Mesendoderm (in vitro differentiated cells): ENCODE data around the gene ETFA.

Experiments used
- DNase-seq: peaks from one replicate; pipeline ENCODE4 v3.0.0; 2013
- H2AK5ac ChIP-seq: 2 replicates; pipeline ENCODE4 v1.6.1; 2013; ENCODE audit warnings: low read length, inconsistent platforms
- H2BK120ac ChIP-seq: 2 replicates; pipeline ENCODE4 v1.6.1; 2013; ENCODE audit warnings: low read depth, mild to moderate bottlenecking, low read length, moderate library complexity, mixed read lengths
- H2BK15ac ChIP-seq: replicated peaks from 2 replicates; pipeline ENCODE4 v1.6.1; 2013; ENCODE audit warnings: low read depth, mild to moderate bottlenecking, moderate library complexity
- H2BK5ac ChIP-seq: 2 replicates; pipeline ENCODE4 v1.6.1; 2013; ENCODE audit warnings: low read length, inconsistent platforms
- H3K18ac ChIP-seq: 2 replicates; pipeline ENCODE4 v1.6.1; 2013; ENCODE audit warnings: mild to moderate bottlenecking, low read length, mixed read lengths
- H3K23ac ChIP-seq: one replicate; pipeline ENCODE4 v1.6.1; 2013; ENCODE audit warnings: low read length
- H3K27ac ChIP-seq: 2 replicates; pipeline ENCODE4 v1.5.1; 2013; ENCODE audit warnings: low read depth, mild to moderate bottlenecking, inconsistent platforms, low read length, moderate library complexity
- H3K27me3 ChIP-seq: 2 replicates; pipeline ENCODE4 v1.6.1; 2013; ENCODE audit warnings: low read length, control low read depth, mild to moderate bottlenecking, inconsistent platforms; ENCODE audit not compliant: insufficient read depth, poor library complexity
- H3K36me3 ChIP-seq: 2 replicates; pipeline ENCODE4 v1.6.1; 2013; ENCODE audit warnings: low read length, inconsistent platforms; ENCODE audit not compliant: control insufficient read depth, insufficient read depth
- H3K4ac ChIP-seq: one replicate; pipeline ENCODE4 v1.6.1; 2013; ENCODE audit warnings: low read depth, mild to moderate bottlenecking, low read length, moderate library complexity
- H3K4me1 ChIP-seq: 2 replicates; pipeline ENCODE4 v1.6.1; 2013; ENCODE audit warnings: low read depth, low read length, inconsistent platforms; ENCODE audit not compliant: control insufficient read depth
- H3K4me2 ChIP-seq: 2 replicates; pipeline ENCODE4 v1.6.1; 2013; ENCODE audit warnings: low read length
- H3K4me3 ChIP-seq: 2 replicates; pipeline ENCODE4 v1.5.1; 2013; ENCODE audit warnings: mild to moderate bottlenecking, low read length
- H3K56ac ChIP-seq: one replicate; pipeline ENCODE4 v1.6.1; 2013; ENCODE audit warnings: low read length
- H3K79me1 ChIP-seq: 2 replicates; pipeline ENCODE4 v1.6.1; 2013; ENCODE audit warnings: low read length, inconsistent platforms
- H3K79me2 ChIP-seq: 2 replicates; pipeline ENCODE4 v1.6.1; 2013; ENCODE audit warnings: mild to moderate bottlenecking, low read length; ENCODE audit not compliant: control insufficient read depth, insufficient read depth
- H3K9ac ChIP-seq: 2 replicates; pipeline ENCODE4 v1.6.1; 2013; ENCODE audit warnings: low read length, inconsistent platforms
- H4K5ac ChIP-seq: one replicate; pipeline ENCODE4 v1.6.1; 2013; ENCODE audit warnings: low read length
- H4K8ac ChIP-seq: one replicate; pipeline ENCODE4 v1.6.1; 2013; ENCODE audit warnings: low read depth, mild to moderate bottlenecking, control low read depth, low read length, moderate library complexity
- WGBS: extraction: QIAGEN DNeasy Blood & Tissue Kit; methylation state at CpG from one replicate; pipeline ENCODE4 v1.1.7; 2013; ENCODE audit warnings: low lambda C conversion rate, missing lambda C conversion rate; ENCODE audit not compliant: insufficient coverage; ENCODE audit errors: extremely low coverage; 5-methylcytosine and 5-hydroxymethylcytosine counted together

Gene ETFA

DNA sequence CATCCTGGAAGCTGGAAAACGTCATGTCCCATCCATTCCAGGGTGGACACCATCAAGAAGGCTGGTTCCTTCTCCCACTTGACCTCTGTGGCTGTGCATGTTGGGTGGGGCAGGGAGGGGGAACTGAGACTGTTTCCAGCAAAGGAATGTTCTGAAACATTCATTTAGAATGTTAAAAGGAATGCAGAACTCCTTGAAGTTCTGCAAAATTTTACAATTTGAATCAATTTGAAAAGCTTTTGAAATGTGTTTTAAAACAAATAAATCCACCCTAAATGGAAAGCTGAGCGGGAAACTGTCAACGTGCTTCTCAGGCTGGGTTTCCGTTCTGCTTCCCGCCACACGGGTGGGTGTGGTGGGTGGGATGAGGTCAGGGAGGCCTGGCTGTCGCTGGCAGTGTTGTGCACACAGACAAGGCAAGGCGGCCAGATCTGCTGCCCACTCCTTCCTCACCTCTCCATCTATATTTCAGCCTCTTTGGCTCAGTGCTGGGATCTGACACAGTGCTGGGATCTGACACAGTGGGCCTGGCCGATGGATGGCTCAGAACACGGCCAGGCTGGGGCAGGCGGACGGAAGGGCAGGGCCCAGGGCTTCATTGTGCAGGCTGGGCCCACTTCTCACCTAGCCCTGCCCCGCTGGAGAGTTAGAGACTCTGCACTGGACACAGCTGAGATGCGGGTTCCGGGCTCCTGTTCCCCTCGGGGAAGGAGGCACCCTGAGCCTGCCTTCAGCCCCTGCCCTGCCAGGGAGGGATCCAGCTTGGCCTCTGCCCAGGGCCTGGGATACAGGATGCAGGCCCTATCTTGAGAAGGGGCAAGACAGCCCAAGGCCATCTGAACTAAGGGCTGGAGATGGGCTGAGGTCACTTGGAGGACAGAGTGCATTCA, 141.1 kb downstream of the ETFA start:
- H3K9ac ChIP-seq = no peak overlapping the region
- H4K5ac ChIP-seq = no peak overlapping the region
- no peak overlapping the region for H2BK5ac ChIP-seq
- no peak overlapping the region for H2AK5ac ChIP-seq
- H2BK120ac ChIP-seq = no peak overlapping the region
- H3K27ac ChIP-seq = no peak overlapping the region
- H3K56ac ChIP-seq = no peak overlapping the region
- no peaks in the 10 kb centered on the region for H3K4me1 ChIP-seq
- no peak overlapping the region for H3K4me3 ChIP-seq
- H3K23ac ChIP-seq = no peak overlapping the region
- H4K8ac ChIP-seq = no peak overlapping the region
- no peak for DNase-seq
- H3K36me3 ChIP-seq = no peaks in the 10 kb centered on the region
- no peak overlapping the region for H3K18ac ChIP-seq
- no peak overlapping the region for H3K4me2 ChIP-seq
- no peaks in the 10 kb centered on the region for H3K27me3 ChIP-seq
- no peak overlapping the region for H2BK15ac ChIP-seq
- H3K79me1 ChIP-seq = no peaks in the 10 kb centered on the region
- WGBS = no CpG with 5 or more reads among the region's 16 CpGs
- H3K79me2 ChIP-seq = no peaks in the 10 kb centered on the region
- no peak overlapping the region for H3K4ac ChIP-seq

GRCh38 chr15:76169018-76169417, 142.3 kb downstream of the ETFA start:
- H3K9ac ChIP-seq = no peak overlapping the region
- H3K4me3 ChIP-seq = no peak overlapping the region
- no peak overlapping the region for H3K4me2 ChIP-seq
- H2BK15ac ChIP-seq = no peak overlapping the region
- H3K23ac ChIP-seq = no peak overlapping the region
- no peak overlapping the region for H2BK120ac ChIP-seq
- no peak overlapping the region for H4K5ac ChIP-seq
- H2AK5ac ChIP-seq = no peak overlapping the region
- no peaks in the 10 kb centered on the region for H3K27me3 ChIP-seq
- H3K4ac ChIP-seq = no peak overlapping the region
- no peaks in the 10 kb centered on the region for H3K79me2 ChIP-seq
- no peaks in the 10 kb centered on the region for H3K79me1 ChIP-seq
- no peak overlapping the region for H2BK5ac ChIP-seq
- H3K27ac ChIP-seq = no peak overlapping the region
- WGBS = no CpG with 5 or more reads among the region's 4 CpGs
- no peak overlapping the region for H3K56ac ChIP-seq
- peak; percentile 57 for DNase-seq
- H3K18ac ChIP-seq = no peak overlapping the region
- no peaks in the 10 kb centered on the region for H3K36me3 ChIP-seq
- H3K4me1 ChIP-seq = no peaks in the 10 kb centered on the region
- H4K8ac ChIP-seq = no peak overlapping the region

DNA sequence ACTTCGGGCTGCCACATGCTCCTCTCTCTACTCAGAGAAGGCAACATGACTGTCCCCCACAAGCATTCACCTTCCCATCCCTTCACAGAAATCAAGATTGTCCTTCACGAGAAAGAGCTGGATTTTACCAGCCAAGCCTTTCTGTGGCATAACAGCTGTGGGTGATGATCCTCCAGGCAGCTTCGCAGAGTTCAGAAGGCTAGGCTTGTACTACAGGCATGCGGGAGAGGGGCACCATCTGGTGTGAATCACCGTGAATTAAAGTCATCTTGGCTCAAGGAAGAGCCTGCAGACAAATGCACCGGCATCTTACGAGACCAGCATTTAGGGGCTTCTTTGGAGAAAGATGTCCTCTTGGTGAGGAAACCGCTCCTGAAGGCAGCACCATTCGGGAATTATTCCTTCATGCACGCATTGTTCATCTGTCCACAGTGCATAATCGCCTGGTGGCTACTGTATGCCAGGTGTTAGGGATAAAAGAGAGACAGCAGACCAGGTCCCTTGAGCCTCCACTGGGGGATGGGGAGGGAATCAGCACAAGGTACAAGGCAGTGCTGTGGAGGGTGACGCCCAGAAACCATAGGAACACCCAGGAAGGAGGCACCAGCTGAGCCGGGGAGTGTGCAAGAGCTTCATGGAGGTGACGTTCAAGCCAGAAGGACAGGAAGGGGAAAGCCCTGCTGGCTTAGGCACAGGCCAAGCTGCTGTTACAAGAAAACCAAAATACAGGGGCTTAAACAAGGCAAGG, 142.9 kb downstream of the ETFA start:
- Histone ChIP-seq H2BK15ac (no peak overlapping the region), H3K4me1 (no peaks in the 10 kb centered on the region), H3K79me2 (no peaks in the 10 kb centered on the region), H2BK5ac (no peak overlapping the region), H3K27ac (no peak overlapping the region), H3K27me3 (no peaks in the 10 kb centered on the region), H3K9ac (no peak overlapping the region), H3K4me3 (no peak overlapping the region), H3K23ac (no peak overlapping the region), H3K4me2 (no peak overlapping the region), H3K18ac (no peak overlapping the region), H4K5ac (no peak overlapping the region), H4K8ac (no peak overlapping the region), H3K4ac (no peak overlapping the region), H2BK120ac (no peak overlapping the region), H3K36me3 (no peaks in the 10 kb centered on the region), H3K79me1 (no peaks in the 10 kb centered on the region), H2AK5ac (no peak overlapping the region), H3K56ac (no peak overlapping the region)
- WGBS = no CpG with 5 or more reads among the region's 14 CpGs
- DNase-seq = no peak

- Histone ChIP-seq H3K23ac (no peak overlapping the region), H3K27me3 (no peaks in the 10 kb centered on the region), H3K18ac (no peak overlapping the region), H3K79me2 (no peaks in the 10 kb centered on the region), H3K4me2 (no peak overlapping the region), H4K8ac (no peak overlapping the region), H4K5ac (no peak overlapping the region), H2BK15ac (no peak overlapping the region), H3K79me1 (no peaks in the 10 kb centered on the region), H3K4ac (no peak overlapping the region), H3K36me3 (no peaks in the 10 kb centered on the region), H2AK5ac (no peak overlapping the region), H2BK5ac (no peak overlapping the region), H3K27ac (no peak overlapping the region), H3K56ac (no peak overlapping the region), H3K4me1 (no peaks in the 10 kb centered on the region), H3K9ac (no peak overlapping the region), H2BK120ac (no peak overlapping the region), H3K4me3 (no peak overlapping the region)
- WGBS = no CpG with 5 or more reads among the region's 15 CpGs
- no peak for DNase-seq
These were observed 145.3 kb downstream of the ETFA start for GRCh38 chr15:76165951-76166350.
